Transverse colon (tissue), 3 donors: ENCODE results near the gene RAB3IL1.

Experiments used
- CTCF ChIP-seq, 5 experiments: fragments of 200-600 bp in 3 of 5; fragments of 450-650 bp in 2 of 5; sonication (generic) in 3 of 5; IDR thresholded peaks; 1 replicate in 2 of 5; 2 replicates in 3 of 5; pipeline ENCODE4 v1.5.1; 2016 to 2017; ENCODE audit warnings: antibody characterized with exemption in 5 of 5, inconsistent platforms in 3 of 5, mild to moderate bottlenecking in 2 of 5, moderate library complexity in 1 of 5
- EP300 ChIP-seq: sonication (generic); formaldehyde crosslinking; IDR thresholded peaks from one replicate; pipeline ENCODE4 v1.6.1; 2017; ENCODE audit warnings: antibody characterized with exemption, low read depth

- TF ChIP-seq CTCF (IDR thresholded peaks at IDR 0.05) (no peak), EP300 (no peak)
Measured at GRCh38 chr11:61945191-61945590, 27.8 kb upstream of the RAB3IL1 start.
